Measurements from ENCODE around the gene CTR9. TPM values are rescaled to one million over a fixed set of nuclear protein-coding genes. Genes with fewer than 3 reads are reported as not detected.
A peak's percentile ranks its signal among the peaks of the same experiment; 100 is the strongest.

The CTR9 gene
- total and polyA plus RNA-seq, 9 of the 15 experiments (the other 6 are each of a cell fraction or from before 2014, with no cell fraction given), result 25.4 to 79.3 (median 47.3) TPM

- no peak for TF ChIP-seq PCBP1 (IDR thresholded peaks at IDR 0.05; ENCODE audit: low read depth, low read length, poor library complexity, severe bottlenecking)
- TF ChIP-seq NFATC3 (IDR thresholded peaks at IDR 0.05), result no peak
- TF ChIP-seq SMARCC2 (IDR thresholded peaks at IDR 0.05; ENCODE audit: low read depth), result no peak
- TF ChIP-seq PKNOX1 (IDR thresholded peaks at IDR 0.05), result no peak
- TF ChIP-seq CBFA2T3 (IDR thresholded peaks at IDR 0.05), result no peak
- no peak for TF ChIP-seq GTF2A2 (tag; IDR thresholded peaks at IDR 0.05)
- TF ChIP-seq ZBTB17 (CRISPR knock-in tag; IDR thresholded peaks at IDR 0.05), result peak; percentile 56
- no peak for TF ChIP-seq HNRNPK (IDR thresholded peaks at IDR 0.05; ENCODE audit: low read depth, low read length, poor library complexity, severe bottlenecking)
- no peak for TF ChIP-seq ATF7 (IDR thresholded peaks at IDR 0.05)
- no peak; the same call in 1 of the 2 replicates for TF ChIP-seq GABPB1 (CRISPR knock-in tag; IDR thresholded peaks at IDR 0.05)
- TF ChIP-seq ZNF436 (CRISPR knock-in tag; IDR thresholded peaks at IDR 0.05), result no peak
- no peak for TF ChIP-seq ZNF212 (CRISPR knock-in tag; IDR thresholded peaks at IDR 0.05)
- TF ChIP-seq RBFOX2 (IDR thresholded peaks at IDR 0.05; ENCODE audit: low read depth, low read length), result peak; percentile 97
- no peak for TF ChIP-seq CHCHD3 (CRISPR knock-in tag; IDR thresholded peaks at IDR 0.05)
- TF ChIP-seq HIVEP1 (CRISPR knock-in tag; IDR thresholded peaks at IDR 0.05), result no peak; the same call in 1 of the 2 replicates
- TF ChIP-seq MEIS2 (IDR thresholded peaks at IDR 0.05; ENCODE audit: partially characterized antibody), result no peak
- TF ChIP-seq, protein P1, sequence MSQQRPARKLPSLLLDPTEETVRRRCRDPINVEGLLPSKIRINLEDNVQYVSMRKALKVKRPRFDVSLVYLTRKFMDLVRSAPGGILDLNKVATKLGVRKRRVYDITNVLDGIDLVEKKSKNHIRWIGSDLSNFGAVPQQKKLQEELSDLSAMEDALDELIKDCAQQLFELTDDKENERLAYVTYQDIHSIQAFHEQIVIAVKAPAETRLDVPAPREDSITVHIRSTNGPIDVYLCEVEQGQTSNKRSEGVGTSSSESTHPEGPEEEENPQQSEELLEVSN (IDR thresholded peaks at IDR 0.05; ENCODE audit: borderline replicate concordance in 1 of 2, extremely low read depth in 1 of 2, insufficient read depth in 1 of 2, insufficient read length in 1 of 2, low read depth in 1 of 2, low read length in 1 of 2, poor library complexity in 1 of 2, severe bottlenecking in 1 of 2), result no peak
- TF ChIP-seq MEF2A (IDR thresholded peaks at IDR 0.05; ENCODE audit: control insufficient read depth, low read depth, low read length), result no peak
- TF ChIP-seq DDX20 (tag; IDR thresholded peaks at IDR 0.05; ENCODE audit: low read depth), result no peak
- TF ChIP-seq ZNF57 (CRISPR knock-in tag; IDR thresholded peaks at IDR 0.05), result no peak
- TF ChIP-seq, protein P2, sequence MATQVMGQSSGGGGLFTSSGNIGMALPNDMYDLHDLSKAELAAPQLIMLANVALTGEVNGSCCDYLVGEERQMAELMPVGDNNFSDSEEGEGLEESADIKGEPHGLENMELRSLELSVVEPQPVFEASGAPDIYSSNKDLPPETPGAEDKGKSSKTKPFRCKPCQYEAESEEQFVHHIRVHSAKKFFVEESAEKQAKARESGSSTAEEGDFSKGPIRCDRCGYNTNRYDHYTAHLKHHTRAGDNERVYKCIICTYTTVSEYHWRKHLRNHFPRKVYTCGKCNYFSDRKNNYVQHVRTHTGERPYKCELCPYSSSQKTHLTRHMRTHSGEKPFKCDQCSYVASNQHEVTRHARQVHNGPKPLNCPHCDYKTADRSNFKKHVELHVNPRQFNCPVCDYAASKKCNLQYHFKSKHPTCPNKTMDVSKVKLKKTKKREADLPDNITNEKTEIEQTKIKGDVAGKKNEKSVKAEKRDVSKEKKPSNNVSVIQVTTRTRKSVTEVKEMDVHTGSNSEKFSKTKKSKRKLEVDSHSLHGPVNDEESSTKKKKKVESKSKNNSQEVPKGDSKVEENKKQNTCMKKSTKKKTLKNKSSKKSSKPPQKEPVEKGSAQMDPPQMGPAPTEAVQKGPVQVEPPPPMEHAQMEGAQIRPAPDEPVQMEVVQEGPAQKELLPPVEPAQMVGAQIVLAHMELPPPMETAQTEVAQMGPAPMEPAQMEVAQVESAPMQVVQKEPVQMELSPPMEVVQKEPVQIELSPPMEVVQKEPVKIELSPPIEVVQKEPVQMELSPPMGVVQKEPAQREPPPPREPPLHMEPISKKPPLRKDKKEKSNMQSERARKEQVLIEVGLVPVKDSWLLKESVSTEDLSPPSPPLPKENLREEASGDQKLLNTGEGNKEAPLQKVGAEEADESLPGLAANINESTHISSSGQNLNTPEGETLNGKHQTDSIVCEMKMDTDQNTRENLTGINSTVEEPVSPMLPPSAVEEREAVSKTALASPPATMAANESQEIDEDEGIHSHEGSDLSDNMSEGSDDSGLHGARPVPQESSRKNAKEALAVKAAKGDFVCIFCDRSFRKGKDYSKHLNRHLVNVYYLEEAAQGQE (IDR thresholded peaks at IDR 0.05; ENCODE audit: borderline replicate concordance), result no peak
- TF ChIP-seq, protein P2 (CRISPR knock-in tag; IDR thresholded peaks at IDR 0.05; ENCODE audit: low read depth), result no peak
These were observed 57.1 kb downstream of the CTR9 start (continued) for GRCh38 chr11:10808235-10808552.
